Stimulated activated naive CD8-positive, alpha-beta T cell treated with anti-CD3 and anti-CD28 coated beads, Interleukin-15, Interleukin-2, amounts not matched to agents 100 ng/mL and 50 ng/mL, for 24 hours (primary cell): Measurements from ENCODE around the gene ULBP2.
A peak's percentile ranks its signal among the peaks of the same experiment; 100 is the strongest.
"Not testable (repeated sequence)": the region's sequence is repeated elsewhere in the genome, so short reads cannot be mapped to it uniquely, and the experiment has no call there.

Source experiments
- H3K27ac Mint-ChIP-seq: one replicate; pipeline ENCODE4 v1.8.0; 2021; ENCODE audit warnings: mild to moderate bottlenecking, mixed read lengths
- H3K27me3 Mint-ChIP-seq: one replicate; pipeline ENCODE4 v1.8.0; 2021; ENCODE audit warnings: mixed read lengths
- H3K36me3 Mint-ChIP-seq: one replicate; pipeline ENCODE4 v1.8.0; 2021; ENCODE audit warnings: low read depth, mixed read lengths
- H3K4me1 Mint-ChIP-seq: one replicate; pipeline ENCODE4 v1.8.0; 2021; ENCODE audit warnings: low read depth, mixed read lengths
- H3K4me3 Mint-ChIP-seq: one replicate; pipeline ENCODE4 v1.8.0; 2021; ENCODE audit warnings: mild to moderate bottlenecking, mixed read lengths
- H3K9me3 Mint-ChIP-seq: one replicate; pipeline ENCODE4 v1.8.0; 2021; ENCODE audit warnings: mixed read lengths

ULBP2 gene

GRCh38 chr6:149919126-149919833, 22.5 kb upstream of the ULBP2 start:
- Mint-ChIP-seq H3K4me1 (peaks cover 12% of the 10 kb centered on the region), H3K27me3 (peaks cover 52% of the 10 kb centered on the region)
- H3K27ac Mint-ChIP-seq, H3K36me3 Mint-ChIP-seq, H3K4me3 Mint-ChIP-seq, H3K9me3 Mint-ChIP-seq: not testable (repeated sequence)

- Mint-ChIP-seq H3K27ac (no peak overlapping the region), H3K4me1 (peaks cover 12% of the 10 kb centered on the region), H3K9me3 (no peaks in the 10 kb centered on the region), H3K36me3 (no peaks in the 10 kb centered on the region), H3K4me3 (no peak overlapping the region), H3K27me3 (peaks cover 55% of the 10 kb centered on the region)
Observed at GRCh38 chr6:149919834-149920225, 22.0 kb upstream of the ULBP2 start.

- Mint-ChIP-seq H3K27me3 (peaks cover 67% of the 10 kb centered on the region), H3K9me3 (no peaks in the 10 kb centered on the region), H3K4me1 (peaks cover 15% of the 10 kb centered on the region), H3K36me3 (no peaks in the 10 kb centered on the region), H3K4me3 (no peak overlapping the region), H3K27ac (no peak overlapping the region)
Observed at GRCh38 chr6:149921361-149921760, 20.5 kb upstream of the ULBP2 start.

- Mint-ChIP-seq H3K4me1 (peaks cover 16% of the 10 kb centered on the region), H3K27me3 (peaks cover 72% of the 10 kb centered on the region), H3K4me3 (peak overlapping the region; percentile 16)
- not testable (repeated sequence) for H3K9me3 Mint-ChIP-seq, H3K36me3 Mint-ChIP-seq, H3K27ac Mint-ChIP-seq
Observed at GRCh38 chr6:149922091-149922490, 19.7 kb upstream of the ULBP2 start.

GRCh38 chr6:149922642-149923326, 19.0 kb upstream of the ULBP2 start, which contains the start of gene RAET1G:
Gene RAET1G, minus strand, starts transcription at chr6:149923121. Its CDS starts 111 bp downstream, at chr6:149923010.
- H3K4me3 Mint-ChIP-seq: peak within 1 kb of the TSS; percentile 81
- H3K27me3 Mint-ChIP-seq: peaks cover 79% of the 10 kb centered on the region
- H3K4me1 Mint-ChIP-seq: peaks cover 16% of the 10 kb centered on the region
- H3K9me3 Mint-ChIP-seq: no peaks in the 10 kb centered on the region
- H3K36me3 Mint-ChIP-seq: no peaks in the 10 kb centered on the region
- no peak within 1 kb of the TSS for H3K27ac Mint-ChIP-seq

- Mint-ChIP-seq H3K4me1 (peaks cover 16% of the 10 kb centered on the region), H3K27ac (no peak overlapping the region)
Observed at GRCh38 chr6:149923327-149923986, 18.4 kb upstream of the ULBP2 start.

GRCh38 chr6:149924206-149924932, 17.4 kb upstream of the ULBP2 start:
- Mint-ChIP-seq H3K4me3 (peak overlapping the region; percentile 11), H3K27me3 (peaks cover 90% of the 10 kb centered on the region), H3K9me3 (no peaks in the 10 kb centered on the region), H3K27ac (no peak overlapping the region), H3K4me1 (peaks cover 16% of the 10 kb centered on the region), H3K36me3 (no peaks in the 10 kb centered on the region)

More at GRCh38 chr6:149923327-149923986, 18.4 kb upstream of the ULBP2 start:
- Mint-ChIP-seq H3K9me3 (no peaks in the 10 kb centered on the region), H3K36me3 (no peaks in the 10 kb centered on the region), H3K27me3 (peaks cover 86% of the 10 kb centered on the region), H3K4me3 (peak overlapping the region; percentile 81)

- no peak overlapping the region for H3K4me3 Mint-ChIP-seq
- peaks cover 16% of the 10 kb centered on the region for H3K4me1 Mint-ChIP-seq
- no peak overlapping the region for H3K27ac Mint-ChIP-seq
- no peaks in the 10 kb centered on the region for H3K36me3 Mint-ChIP-seq
- H3K9me3 Mint-ChIP-seq: no peaks in the 10 kb centered on the region
- H3K27me3 Mint-ChIP-seq: peaks cover 93% of the 10 kb centered on the region
Observed at GRCh38 chr6:149924933-149925252, 16.9 kb upstream of the ULBP2 start.

GRCh38 chr6:149925253-149925973, 16.4 kb upstream of the ULBP2 start:
- Mint-ChIP-seq H3K27me3 (peaks cover 93% of the 10 kb centered on the region), H3K9me3 (no peaks in the 10 kb centered on the region), H3K36me3 (no peaks in the 10 kb centered on the region), H3K4me3 (peak overlapping the region; percentile 42), H3K4me1 (peaks cover 16% of the 10 kb centered on the region), H3K27ac (no peak overlapping the region)

- Mint-ChIP-seq H3K36me3 (no peaks in the 10 kb centered on the region), H3K27me3 (peaks cover 92% of the 10 kb centered on the region), H3K9me3 (no peaks in the 10 kb centered on the region), H3K4me1 (peaks cover 16% of the 10 kb centered on the region), H3K27ac (no peak overlapping the region), H3K4me3 (peak overlapping the region; percentile 42)
Observed at GRCh38 chr6:149925974-149926777, 15.6 kb upstream of the ULBP2 start.

GRCh38 chr6:149927025-149927424, 14.8 kb upstream of the ULBP2 start:
- not testable (repeated sequence) for H3K27ac Mint-ChIP-seq

GRCh38 chr6:149929422-149929821, 12.4 kb upstream of the ULBP2 start:
- Mint-ChIP-seq H3K9me3 (no peaks in the 10 kb centered on the region), H3K36me3 (no peaks in the 10 kb centered on the region), H3K27me3 (peaks cover 88% of the 10 kb centered on the region), H3K4me1 (peaks cover 3% of the 10 kb centered on the region), H3K27ac (no peak overlapping the region), H3K4me3 (no peak overlapping the region)

More at GRCh38 chr6:149927025-149927424, 14.8 kb upstream of the ULBP2 start:
- H3K4me3 Mint-ChIP-seq, H3K9me3 Mint-ChIP-seq, H3K36me3 Mint-ChIP-seq: not testable (repeated sequence)
- H3K4me1 Mint-ChIP-seq: peaks cover 16% of the 10 kb centered on the region
- peaks cover 91% of the 10 kb centered on the region for H3K27me3 Mint-ChIP-seq

GRCh38 chr6:149931501-149931900, 10.3 kb upstream of the ULBP2 start:
- no peak overlapping the region for H3K4me3 Mint-ChIP-seq
- no peaks in the 10 kb centered on the region for H3K9me3 Mint-ChIP-seq
- H3K4me1 Mint-ChIP-seq: peaks cover 4% of the 10 kb centered on the region
- H3K27me3 Mint-ChIP-seq: peaks cover 90% of the 10 kb centered on the region
- no peaks in the 10 kb centered on the region for H3K36me3 Mint-ChIP-seq
- no peak overlapping the region for H3K27ac Mint-ChIP-seq

GRCh38 chr6:149933036-149933435, 8.8 kb upstream of the ULBP2 start:
- Mint-ChIP-seq H3K27ac (no peak overlapping the region), H3K4me1 (peaks cover 7% of the 10 kb centered on the region), H3K36me3 (no peaks in the 10 kb centered on the region), H3K9me3 (no peaks in the 10 kb centered on the region), H3K4me3 (no peak overlapping the region), H3K27me3 (peaks cover 92% of the 10 kb centered on the region)
